SH-SY5Y (cell line): ENCODE measurements around the gene GOLPH3.

Experiments used
- GATA2 ChIP-seq: IDR thresholded peaks from 2 replicates; pipeline ENCODE4 v1.6.1; 2011; ENCODE audit warnings: mild to moderate bottlenecking, low read depth, low read length
- GATA3 ChIP-seq: IDR thresholded peaks from 2 replicates; pipeline ENCODE4 v1.6.1; 2011; ENCODE audit warnings: low read depth, mild to moderate bottlenecking, low read length, moderate library complexity

DNA sequence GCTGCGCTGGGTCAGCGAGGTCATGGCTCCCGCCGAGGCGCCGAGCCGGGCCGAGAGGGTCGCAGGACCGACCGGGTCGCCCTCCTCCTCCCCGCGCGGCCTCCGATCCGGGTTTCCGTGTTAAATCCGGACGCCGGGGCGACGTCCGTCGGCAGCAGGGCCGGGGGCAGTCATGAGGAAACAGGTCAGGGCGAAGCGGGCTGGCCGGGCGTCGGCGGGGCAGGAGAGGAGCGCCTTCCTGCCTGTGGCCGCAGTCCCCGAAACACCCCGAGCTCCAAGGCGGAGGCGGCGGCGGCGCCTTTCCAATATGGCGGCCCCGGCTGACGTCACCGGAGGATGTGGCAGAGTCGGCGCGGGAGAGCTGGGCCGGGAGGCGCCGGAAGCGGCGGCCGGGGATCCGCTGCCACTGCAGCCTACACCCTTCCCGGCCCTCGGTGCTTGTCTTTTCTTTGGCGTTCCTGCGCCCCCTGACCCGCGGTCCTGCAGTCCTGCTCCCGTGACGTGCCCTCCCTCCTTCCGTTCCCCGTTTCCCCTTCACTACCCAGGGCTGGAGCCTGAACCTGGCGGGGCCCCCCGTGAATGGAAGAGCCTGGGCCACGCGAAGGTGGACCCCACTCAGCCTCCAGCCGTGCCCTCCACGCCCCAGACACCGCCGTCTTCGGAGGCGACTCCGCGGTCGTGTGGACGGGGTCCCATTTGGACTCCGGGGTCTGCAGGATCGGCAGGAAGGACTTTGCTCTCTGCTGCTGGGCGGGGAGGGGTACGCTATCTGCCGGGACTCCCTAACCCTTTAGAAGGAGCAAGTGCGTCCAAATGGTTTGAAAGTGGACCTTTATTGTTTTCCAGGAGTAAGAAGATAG is at the start of gene GOLPH3:
- TF ChIP-seq GATA3 = no peak
- TF ChIP-seq GATA2 = no peak
